ENCODE measurements around the gene MOSPD2.

The MOSPD2 gene

GRCh38 chrX:14926471-14926870, 53.2 kb downstream of the MOSPD2 start:
- Histone ChIP-seq H3K36me3 (ENCODE audit: control insufficient read depth in 5 of 5, insufficient read depth in 5 of 5, low read length in 5 of 5) (peaks cover 0 to 3% (median 0%) of the 10 kb centered on the region in 5 donors), H3K4me1 (ENCODE audit: control insufficient read depth in 5 of 5, insufficient read depth in 5 of 5, low read length in 5 of 5) (peaks cover 0 to 19% (median 0%) of the 10 kb centered on the region in 5 donors), H3K9ac (ENCODE audit: low read length in 5 of 5) (no peak overlapping the region), H3K27ac (ENCODE audit: low read depth, low read length) (no peak overlapping the region), H3K4me3 (ENCODE audit: low read depth in 1 of 5, low read length in 5 of 5) (peak overlapping the region in 1 of 5 donors; percentile 3), H3K27me3 (ENCODE audit: control insufficient read depth in 5 of 5, insufficient read depth in 4 of 5, low read length in 5 of 5) (peaks cover 0 to 10% (median 6%) of the 10 kb centered on the region in 5 donors), H3K9me3 (ENCODE audit: control insufficient read depth in 5 of 5, low read length in 5 of 5) (no peaks in the 10 kb centered on the region)

GRCh38 chrX:14927401-14927800, 54.2 kb downstream of the MOSPD2 start:
- H3K9ac ChIP-seq (ENCODE audit: low read length in 5 of 5): no peak overlapping the region
- H3K27ac ChIP-seq (ENCODE audit: low read depth, low read length): no peak overlapping the region
- H3K4me1 ChIP-seq (ENCODE audit: control insufficient read depth in 5 of 5, insufficient read depth in 5 of 5, low read length in 5 of 5): peaks cover 0 to 19% (median 0%) of the 10 kb centered on the region in 5 donors
- no peaks in the 10 kb centered on the region for H3K9me3 ChIP-seq (ENCODE audit: control insufficient read depth in 5 of 5, low read length in 5 of 5)
- peaks cover 0 to 3% (median 0%) of the 10 kb centered on the region in 5 donors for H3K36me3 ChIP-seq (ENCODE audit: control insufficient read depth in 5 of 5, insufficient read depth in 5 of 5, low read length in 5 of 5)
- peaks cover 2 to 13% (median 6%) of the 10 kb centered on the region in 5 donors for H3K27me3 ChIP-seq (ENCODE audit: control insufficient read depth in 5 of 5, insufficient read depth in 4 of 5, low read length in 5 of 5)
- no peak overlapping the region for H3K4me3 ChIP-seq (ENCODE audit: low read depth in 1 of 5, low read length in 5 of 5)

- Histone ChIP-seq H3K36me3 (ENCODE audit: control insufficient read depth in 5 of 5, insufficient read depth in 5 of 5, low read length in 5 of 5) (no peaks in the 10 kb centered on the region), H3K4me1 (ENCODE audit: control insufficient read depth in 5 of 5, insufficient read depth in 5 of 5, low read length in 5 of 5) (peaks cover 0 to 12% (median 0%) of the 10 kb centered on the region in 5 donors), H3K27me3 (ENCODE audit: control insufficient read depth in 5 of 5, insufficient read depth in 4 of 5, low read length in 5 of 5) (peaks cover 2 to 16% (median 6%) of the 10 kb centered on the region in 5 donors), H3K9ac (ENCODE audit: low read length in 5 of 5) (no peak overlapping the region), H3K4me3 (ENCODE audit: low read depth in 1 of 5, low read length in 5 of 5) (no peak overlapping the region), H3K9me3 (ENCODE audit: control insufficient read depth in 5 of 5, low read length in 5 of 5) (no peaks in the 10 kb centered on the region), H3K27ac (ENCODE audit: low read depth, low read length) (no peak overlapping the region)
These were observed 57.4 kb downstream of the MOSPD2 start for GRCh38 chrX:14930663-14931062.

- no peaks in the 10 kb centered on the region for H3K36me3 ChIP-seq (ENCODE audit: control insufficient read depth in 5 of 5, insufficient read depth in 5 of 5, low read length in 5 of 5)
- no peak overlapping the region for H3K4me3 ChIP-seq (ENCODE audit: low read depth in 1 of 5, low read length in 5 of 5)
- H3K27me3 ChIP-seq (ENCODE audit: control insufficient read depth in 5 of 5, insufficient read depth in 4 of 5, low read length in 5 of 5): peaks cover 2 to 16% (median 7%) of the 10 kb centered on the region in 5 donors
- H3K4me1 ChIP-seq (ENCODE audit: control insufficient read depth in 5 of 5, insufficient read depth in 5 of 5, low read length in 5 of 5): peaks cover 0 to 5% (median 0%) of the 10 kb centered on the region in 5 donors
- no peak overlapping the region for H3K9ac ChIP-seq (ENCODE audit: low read length in 5 of 5)
- no peak overlapping the region for H3K27ac ChIP-seq (ENCODE audit: low read depth, low read length)
- H3K9me3 ChIP-seq (ENCODE audit: control insufficient read depth in 5 of 5, low read length in 5 of 5): no peaks in the 10 kb centered on the region
These were observed 58.9 kb downstream of the MOSPD2 start for GRCh38 chrX:14932136-14932535.

GRCh38 chrX:14934423-14934822, 61.2 kb downstream of the MOSPD2 start:
- no peak overlapping the region for H3K9ac ChIP-seq (ENCODE audit: low read length in 5 of 5)
- no peak overlapping the region for H3K27ac ChIP-seq (ENCODE audit: low read depth, low read length)
- peaks cover 2 to 8% (median 7%) of the 10 kb centered on the region in 5 donors for H3K27me3 ChIP-seq (ENCODE audit: control insufficient read depth in 5 of 5, insufficient read depth in 4 of 5, low read length in 5 of 5)
- peaks cover 0 to 5% (median under 1%) of the 10 kb centered on the region in 5 donors for H3K4me1 ChIP-seq (ENCODE audit: control insufficient read depth in 5 of 5, insufficient read depth in 5 of 5, low read length in 5 of 5)
- no peak overlapping the region for H3K4me3 ChIP-seq (ENCODE audit: low read depth in 1 of 5, low read length in 5 of 5)
- H3K36me3 ChIP-seq (ENCODE audit: control insufficient read depth in 5 of 5, insufficient read depth in 5 of 5, low read length in 5 of 5): no peaks in the 10 kb centered on the region
- H3K9me3 ChIP-seq (ENCODE audit: control insufficient read depth in 5 of 5, low read length in 5 of 5): no peaks in the 10 kb centered on the region

- Histone ChIP-seq H3K27ac (ENCODE audit: low read depth, low read length) (no peak overlapping the region), H3K4me3 (ENCODE audit: low read depth in 1 of 5, low read length in 5 of 5) (no peak overlapping the region), H3K27me3 (ENCODE audit: control insufficient read depth in 5 of 5, insufficient read depth in 4 of 5, low read length in 5 of 5) (peaks cover 0 to 7% (median 3%) of the 10 kb centered on the region in 5 donors), H3K9me3 (ENCODE audit: control insufficient read depth in 5 of 5, low read length in 5 of 5) (no peaks in the 10 kb centered on the region), H3K36me3 (ENCODE audit: control insufficient read depth in 5 of 5, insufficient read depth in 5 of 5, low read length in 5 of 5) (no peaks in the 10 kb centered on the region), H3K4me1 (ENCODE audit: control insufficient read depth in 5 of 5, insufficient read depth in 5 of 5, low read length in 5 of 5) (peaks cover 0 to 7% (median 0%) of the 10 kb centered on the region in 5 donors), H3K9ac (ENCODE audit: low read length in 5 of 5) (no peak overlapping the region)
These were observed 63.3 kb downstream of the MOSPD2 start for GRCh38 chrX:14936561-14936960.

- peaks cover 0 to 4% (median 2%) of the 10 kb centered on the region in 5 donors for H3K27me3 ChIP-seq (ENCODE audit: control insufficient read depth in 5 of 5, insufficient read depth in 4 of 5, low read length in 5 of 5)
These were observed 66.4 kb downstream of the MOSPD2 start for GRCh38 chrX:14939644-14940043.

GRCh38 chrX:14941301-14941700, 68.1 kb downstream of the MOSPD2 start:
- Histone ChIP-seq H3K4me1 (ENCODE audit: control insufficient read depth in 5 of 5, insufficient read depth in 5 of 5, low read length in 5 of 5) (peaks cover 0 to 7% (median 0%) of the 10 kb centered on the region in 5 donors), H3K27me3 (ENCODE audit: control insufficient read depth in 5 of 5, insufficient read depth in 4 of 5, low read length in 5 of 5) (peaks cover 0 to 7% (median 3%) of the 10 kb centered on the region in 5 donors), H3K9me3 (ENCODE audit: control insufficient read depth in 5 of 5, low read length in 5 of 5) (no peaks in the 10 kb centered on the region), H3K4me3 (ENCODE audit: low read depth in 1 of 5, low read length in 5 of 5) (no peak overlapping the region), H3K9ac (ENCODE audit: low read length in 5 of 5) (no peak overlapping the region), H3K27ac (ENCODE audit: low read depth, low read length) (no peak overlapping the region), H3K36me3 (ENCODE audit: control insufficient read depth in 5 of 5, insufficient read depth in 5 of 5, low read length in 5 of 5) (no peaks in the 10 kb centered on the region)

More at GRCh38 chrX:14939644-14940043, 66.4 kb downstream of the MOSPD2 start:
- Histone ChIP-seq H3K4me1 (ENCODE audit: control insufficient read depth in 5 of 5, insufficient read depth in 5 of 5, low read length in 5 of 5) (peaks cover 0 to 7% (median 0%) of the 10 kb centered on the region in 5 donors), H3K4me3 (ENCODE audit: low read depth in 1 of 5, low read length in 5 of 5) (no peak overlapping the region), H3K36me3 (ENCODE audit: control insufficient read depth in 5 of 5, insufficient read depth in 5 of 5, low read length in 5 of 5) (no peaks in the 10 kb centered on the region), H3K9ac (ENCODE audit: low read length in 5 of 5) (no peak overlapping the region), H3K9me3 (ENCODE audit: control insufficient read depth in 5 of 5, low read length in 5 of 5) (no peaks in the 10 kb centered on the region), H3K27ac (ENCODE audit: low read depth, low read length) (no peak overlapping the region)

- Histone ChIP-seq H3K27ac (ENCODE audit: low read depth, low read length) (no peak overlapping the region), H3K9me3 (ENCODE audit: control insufficient read depth in 5 of 5, low read length in 5 of 5) (no peaks in the 10 kb centered on the region), H3K4me3 (ENCODE audit: low read depth in 1 of 5, low read length in 5 of 5) (no peak overlapping the region), H3K36me3 (ENCODE audit: control insufficient read depth in 5 of 5, insufficient read depth in 5 of 5, low read length in 5 of 5) (no peaks in the 10 kb centered on the region), H3K4me1 (ENCODE audit: control insufficient read depth in 5 of 5, insufficient read depth in 5 of 5, low read length in 5 of 5) (peaks cover 0 to 7% (median 0%) of the 10 kb centered on the region in 5 donors), H3K9ac (ENCODE audit: low read length in 5 of 5) (no peak overlapping the region), H3K27me3 (ENCODE audit: control insufficient read depth in 5 of 5, insufficient read depth in 4 of 5, low read length in 5 of 5) (peaks cover 0 to 7% (median 3%) of the 10 kb centered on the region in 5 donors)
These were observed 69.1 kb downstream of the MOSPD2 start for GRCh38 chrX:14942341-14942740.

GRCh38 chrX:14943962-14944361, 70.7 kb downstream of the MOSPD2 start:
- no peaks in the 10 kb centered on the region for H3K9me3 ChIP-seq (ENCODE audit: control insufficient read depth in 5 of 5, low read length in 5 of 5)
- no peak overlapping the region for H3K9ac ChIP-seq (ENCODE audit: low read length in 5 of 5)
- H3K27ac ChIP-seq (ENCODE audit: low read depth, low read length): no peak overlapping the region
- H3K36me3 ChIP-seq (ENCODE audit: control insufficient read depth in 5 of 5, insufficient read depth in 5 of 5, low read length in 5 of 5): no peaks in the 10 kb centered on the region
- peaks cover 0 to 7% (median 0%) of the 10 kb centered on the region in 5 donors for H3K4me1 ChIP-seq (ENCODE audit: control insufficient read depth in 5 of 5, insufficient read depth in 5 of 5, low read length in 5 of 5)
- H3K4me3 ChIP-seq (ENCODE audit: low read depth in 1 of 5, low read length in 5 of 5): no peak overlapping the region
- H3K27me3 ChIP-seq (ENCODE audit: control insufficient read depth in 5 of 5, insufficient read depth in 4 of 5, low read length in 5 of 5): peaks cover 0 to 7% (median 3%) of the 10 kb centered on the region in 5 donors
